Measurements from ENCODE around the gene CENPW.

The CENPW gene

GRCh38 chr6:126372626-126373025 lies 32.7 kb downstream of the CENPW start:
- H2AFZ ChIP-seq (ENCODE audit: low read depth, low read length), result no peak overlapping the region
- no peaks in the 10 kb centered on the region for H4K20me1 ChIP-seq (ENCODE audit: insufficient read depth, low read length)
- no peak overlapping the region for H3K9ac ChIP-seq (ENCODE audit: low read length)
- no peaks in the 10 kb centered on the region for H3K4me1 ChIP-seq (ENCODE audit: low read length)
- no peaks in the 10 kb centered on the region for H3K9me3 ChIP-seq (ENCODE audit: insufficient read depth, low read length)
- no peak overlapping the region for H3K4me3 ChIP-seq (ENCODE audit: low read length)
- H3K79me2 ChIP-seq (ENCODE audit: low read length), result no peaks in the 10 kb centered on the region
- no peak overlapping the region for H3K4me2 ChIP-seq (ENCODE audit: low read length)
- H3K36me3 ChIP-seq (replicated peaks; ENCODE audit: low read depth, low read length), result peaks cover 9% of the 10 kb centered on the region
- no peak overlapping the region for H3K27ac ChIP-seq (ENCODE audit: low read length)
- H3K27me3 ChIP-seq (ENCODE audit: low read depth, low read length), result no peaks in the 10 kb centered on the region
- TF ChIP-seq, protein P1, sequence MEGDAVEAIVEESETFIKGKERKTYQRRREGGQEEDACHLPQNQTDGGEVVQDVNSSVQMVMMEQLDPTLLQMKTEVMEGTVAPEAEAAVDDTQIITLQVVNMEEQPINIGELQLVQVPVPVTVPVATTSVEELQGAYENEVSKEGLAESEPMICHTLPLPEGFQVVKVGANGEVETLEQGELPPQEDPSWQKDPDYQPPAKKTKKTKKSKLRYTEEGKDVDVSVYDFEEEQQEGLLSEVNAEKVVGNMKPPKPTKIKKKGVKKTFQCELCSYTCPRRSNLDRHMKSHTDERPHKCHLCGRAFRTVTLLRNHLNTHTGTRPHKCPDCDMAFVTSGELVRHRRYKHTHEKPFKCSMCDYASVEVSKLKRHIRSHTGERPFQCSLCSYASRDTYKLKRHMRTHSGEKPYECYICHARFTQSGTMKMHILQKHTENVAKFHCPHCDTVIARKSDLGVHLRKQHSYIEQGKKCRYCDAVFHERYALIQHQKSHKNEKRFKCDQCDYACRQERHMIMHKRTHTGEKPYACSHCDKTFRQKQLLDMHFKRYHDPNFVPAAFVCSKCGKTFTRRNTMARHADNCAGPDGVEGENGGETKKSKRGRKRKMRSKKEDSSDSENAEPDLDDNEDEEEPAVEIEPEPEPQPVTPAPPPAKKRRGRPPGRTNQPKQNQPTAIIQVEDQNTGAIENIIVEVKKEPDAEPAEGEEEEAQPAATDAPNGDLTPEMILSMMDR (IDR thresholded peaks at IDR 0.05; ENCODE audit: low read depth, low read length), result no peak
- TF ChIP-seq EZH2phosphoT487 (IDR thresholded peaks at IDR 0.05; ENCODE audit: low read depth), result no peak

DNA sequence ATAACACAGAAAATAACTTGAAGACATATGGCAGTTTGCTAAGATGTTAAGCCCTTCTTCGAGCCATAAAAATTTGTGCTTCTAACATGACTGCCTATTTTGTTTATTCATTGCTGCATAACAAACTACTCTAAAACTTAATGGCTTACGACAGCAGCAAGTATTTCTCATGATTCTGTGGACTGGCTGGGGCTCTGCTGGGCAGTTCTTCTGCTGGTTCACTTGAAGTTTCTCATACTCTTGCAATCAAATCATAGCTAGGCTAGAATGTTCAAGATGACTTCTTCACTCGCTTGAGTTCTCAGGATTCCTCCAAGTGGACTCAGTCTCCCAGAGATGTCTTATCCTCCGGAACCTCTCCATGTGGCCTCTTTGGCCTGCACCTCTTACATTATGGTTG lies 33.4 kb downstream of the CENPW start:
- TF ChIP-seq EZH2phosphoT487 (IDR thresholded peaks at IDR 0.05; ENCODE audit: low read depth), result no peak
- TF ChIP-seq, protein P1 (IDR thresholded peaks at IDR 0.05; ENCODE audit: low read depth, low read length), result no peak
- Histone ChIP-seq H3K9ac (ENCODE audit: low read length) (no peak overlapping the region), H3K9me3 (ENCODE audit: insufficient read depth, low read length) (no peaks in the 10 kb centered on the region), H3K27me3 (ENCODE audit: low read depth, low read length) (no peaks in the 10 kb centered on the region), H3K4me3 (ENCODE audit: low read length) (no peak overlapping the region), H4K20me1 (ENCODE audit: insufficient read depth, low read length) (no peaks in the 10 kb centered on the region), H3K4me2 (ENCODE audit: low read length) (no peak overlapping the region), H3K4me1 (ENCODE audit: low read length) (no peaks in the 10 kb centered on the region), H3K36me3 (replicated peaks; ENCODE audit: low read depth, low read length) (peaks cover 9% of the 10 kb centered on the region), H3K27ac (ENCODE audit: low read length) (no peak overlapping the region), H3K79me2 (ENCODE audit: low read length) (no peaks in the 10 kb centered on the region), H2AFZ (ENCODE audit: low read depth, low read length) (no peak overlapping the region)

DNA sequence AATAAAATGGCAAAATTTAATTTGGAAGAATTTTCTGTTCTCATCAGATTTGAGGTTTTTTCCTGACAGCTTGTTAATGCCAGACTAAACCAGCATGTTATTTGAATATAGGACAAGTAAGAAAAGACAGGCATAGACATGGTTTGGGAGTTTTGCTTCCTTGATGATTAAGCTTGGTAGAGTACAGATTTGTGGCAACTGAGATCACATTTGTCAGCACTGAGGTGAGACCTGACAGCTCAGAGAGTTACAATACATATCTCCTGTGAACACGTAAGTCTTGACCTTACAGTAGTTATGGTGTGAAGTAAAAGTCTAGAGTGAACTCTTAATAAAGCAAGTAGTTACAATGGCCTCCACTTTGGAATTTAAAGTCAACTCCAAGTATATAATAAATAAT lies 34.5 kb downstream of the CENPW start:
- no peak for TF ChIP-seq EZH2phosphoT487 (IDR thresholded peaks at IDR 0.05; ENCODE audit: low read depth)
- TF ChIP-seq, protein P1 (IDR thresholded peaks at IDR 0.05; ENCODE audit: low read depth, low read length), result no peak

DNA sequence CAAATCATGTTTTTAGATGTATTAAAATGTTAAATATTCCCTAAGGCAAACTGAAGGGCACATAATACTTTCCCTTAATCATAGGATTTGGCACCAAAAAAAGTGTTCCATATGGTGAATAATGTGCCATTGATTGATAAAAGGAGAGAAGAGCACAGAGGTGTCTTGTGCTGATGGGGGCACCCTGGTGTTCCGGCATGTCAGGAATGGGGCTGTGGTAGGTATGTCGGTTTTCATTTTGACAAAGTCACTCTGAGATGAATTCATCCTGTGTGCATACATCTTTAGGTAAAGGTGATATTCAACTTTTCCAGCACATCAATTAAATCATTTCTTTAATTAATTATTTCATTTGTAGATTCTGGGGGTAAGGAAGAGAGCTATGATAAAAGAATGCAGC lies 36.8 kb downstream of the CENPW start:
- TF ChIP-seq, protein P1 (IDR thresholded peaks at IDR 0.05; ENCODE audit: low read depth, low read length), result no peak
- TF ChIP-seq EZH2phosphoT487 (IDR thresholded peaks at IDR 0.05; ENCODE audit: low read depth), result no peak
- H3K27me3 ChIP-seq (ENCODE audit: low read depth, low read length), result no peaks in the 10 kb centered on the region
- no peaks in the 10 kb centered on the region for H4K20me1 ChIP-seq (ENCODE audit: insufficient read depth, low read length)
- no peaks in the 10 kb centered on the region for H3K9me3 ChIP-seq (ENCODE audit: insufficient read depth, low read length)
- H3K4me3 ChIP-seq (ENCODE audit: low read length), result no peak overlapping the region
- H2AFZ ChIP-seq (ENCODE audit: low read depth, low read length), result no peak overlapping the region
- H3K79me2 ChIP-seq (ENCODE audit: low read length), result no peaks in the 10 kb centered on the region
- no peaks in the 10 kb centered on the region for H3K4me1 ChIP-seq (ENCODE audit: low read length)
- no peak overlapping the region for H3K4me2 ChIP-seq (ENCODE audit: low read length)
- H3K9ac ChIP-seq (ENCODE audit: low read length), result no peak overlapping the region
- no peak overlapping the region for H3K27ac ChIP-seq (ENCODE audit: low read length)
- H3K36me3 ChIP-seq (replicated peaks; ENCODE audit: low read depth, low read length), result peaks cover 9% of the 10 kb centered on the region

More for the DNA sequence above, 34.5 kb downstream of the CENPW start:
- H3K4me2 ChIP-seq (ENCODE audit: low read length), result no peak overlapping the region
- H3K4me3 ChIP-seq (ENCODE audit: low read length), result no peak overlapping the region
- no peak overlapping the region for H3K27ac ChIP-seq (ENCODE audit: low read length)
- no peaks in the 10 kb centered on the region for H3K27me3 ChIP-seq (ENCODE audit: low read depth, low read length)
- H3K9me3 ChIP-seq (ENCODE audit: insufficient read depth, low read length), result no peaks in the 10 kb centered on the region
- H2AFZ ChIP-seq (ENCODE audit: low read depth, low read length), result no peak overlapping the region
- no peaks in the 10 kb centered on the region for H3K4me1 ChIP-seq (ENCODE audit: low read length)
- no peaks in the 10 kb centered on the region for H4K20me1 ChIP-seq (ENCODE audit: insufficient read depth, low read length)
- no peaks in the 10 kb centered on the region for H3K79me2 ChIP-seq (ENCODE audit: low read length)
- peaks cover 9% of the 10 kb centered on the region for H3K36me3 ChIP-seq (replicated peaks; ENCODE audit: low read depth, low read length)
- no peak overlapping the region for H3K9ac ChIP-seq (ENCODE audit: low read length)
